IPS-NIHi7 (cell line): Measurements from ENCODE around the gene GAMT.
"Not testable (repeated sequence)": the region's sequence is repeated elsewhere in the genome, so short reads cannot be mapped to it uniquely, and the experiment has no call there.

ENCODE experiments used
- DNase-seq: peaks from one replicate; pipeline ENCODE4 v3.0.0; 2012; ENCODE audit warnings: mixed read lengths; ENCODE audit errors: extremely low spot score

The GAMT gene

GRCh38 chr19:1401138-1401888, at the start of gene GAMT:
Gene GAMT, minus strand, starts transcription at chr19:1401542. Its CDS starts 66 bp downstream, at chr19:1401476.
- peak; percentile 75 for DNase-seq

DNA sequence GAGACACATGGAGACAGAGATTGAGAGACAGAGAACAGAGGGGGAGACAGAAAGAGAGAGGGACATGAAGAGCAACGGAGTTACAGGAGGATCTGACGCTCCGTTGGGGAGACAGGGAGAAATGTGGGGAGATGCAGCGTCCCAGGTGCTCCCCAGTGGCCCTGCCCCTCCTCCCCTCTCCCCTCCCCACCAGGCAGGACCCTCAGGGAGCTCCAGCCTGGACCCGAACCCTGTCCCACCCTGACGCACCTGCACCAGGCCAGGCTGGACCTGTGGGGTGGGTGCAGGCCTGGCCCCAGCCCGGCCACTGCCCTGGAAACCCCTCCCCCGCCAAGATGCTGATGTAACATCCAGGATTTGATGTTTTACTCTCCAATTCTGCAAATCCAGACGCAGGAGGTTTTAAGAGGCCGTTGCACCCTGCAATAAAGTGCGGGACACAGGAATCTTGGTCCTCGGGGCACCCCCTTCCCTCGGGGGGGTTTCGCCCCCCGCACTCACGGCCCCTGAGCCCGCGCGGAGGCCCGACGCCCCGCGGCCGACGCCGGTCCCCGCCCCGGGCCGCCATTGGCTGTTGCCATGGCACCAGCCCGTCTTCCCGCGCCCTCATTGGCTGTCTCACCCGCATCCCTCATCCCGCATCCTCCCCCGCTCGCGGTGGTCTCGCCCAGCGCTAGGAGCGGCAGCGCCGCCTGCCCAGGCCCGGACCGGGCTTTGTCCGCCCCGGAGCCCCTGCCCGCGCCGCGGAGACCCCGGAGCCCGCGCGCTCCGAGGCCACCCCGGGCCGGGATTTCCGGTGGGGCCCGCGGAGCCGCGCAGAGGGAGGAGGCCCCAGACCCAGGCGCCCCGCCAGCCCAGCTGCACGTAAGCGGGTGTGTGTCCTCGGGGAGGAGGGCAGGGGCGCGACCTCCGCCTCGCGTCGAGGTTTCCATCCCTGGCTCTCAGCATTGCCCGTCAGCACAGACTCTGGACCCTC, 48.4 kb upstream of the GAMT start, which contains the start of gene APC2:
Gene APC2 (plus strand): TSS at position 655 of the 976 bp plus-strand sequence. CDS start 2,881 bp downstream, outside the sequence.
- peak; percentile 93 for DNase-seq

DNA sequence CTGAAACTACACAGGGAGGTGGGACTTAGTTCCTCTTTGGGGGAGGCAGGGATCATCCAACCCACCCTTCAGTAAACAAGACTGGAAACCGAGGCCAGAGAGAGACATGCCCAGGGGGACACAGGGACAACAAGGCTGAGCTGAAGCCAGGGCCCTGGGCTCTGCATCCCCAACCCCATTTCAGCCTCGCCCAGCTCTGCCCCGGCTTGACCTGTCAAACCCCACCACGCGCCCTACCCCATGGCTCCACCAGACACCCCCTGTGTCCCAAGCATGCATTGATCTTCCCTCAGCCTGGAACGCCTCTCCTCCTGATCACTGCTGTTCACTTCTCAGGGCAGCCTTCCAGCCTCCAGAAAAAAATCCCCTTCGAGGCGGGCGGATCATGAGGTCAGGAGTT, 46.6 kb upstream of the GAMT start:
- no peak for DNase-seq

- DNase-seq: no peak
Measured at GRCh38 chr19:1447504-1447903, 46.2 kb upstream of the GAMT start.

GRCh38 chr19:1446713-1447481, 45.6 kb upstream of the GAMT start:
- DNase-seq: no peak

DNA sequence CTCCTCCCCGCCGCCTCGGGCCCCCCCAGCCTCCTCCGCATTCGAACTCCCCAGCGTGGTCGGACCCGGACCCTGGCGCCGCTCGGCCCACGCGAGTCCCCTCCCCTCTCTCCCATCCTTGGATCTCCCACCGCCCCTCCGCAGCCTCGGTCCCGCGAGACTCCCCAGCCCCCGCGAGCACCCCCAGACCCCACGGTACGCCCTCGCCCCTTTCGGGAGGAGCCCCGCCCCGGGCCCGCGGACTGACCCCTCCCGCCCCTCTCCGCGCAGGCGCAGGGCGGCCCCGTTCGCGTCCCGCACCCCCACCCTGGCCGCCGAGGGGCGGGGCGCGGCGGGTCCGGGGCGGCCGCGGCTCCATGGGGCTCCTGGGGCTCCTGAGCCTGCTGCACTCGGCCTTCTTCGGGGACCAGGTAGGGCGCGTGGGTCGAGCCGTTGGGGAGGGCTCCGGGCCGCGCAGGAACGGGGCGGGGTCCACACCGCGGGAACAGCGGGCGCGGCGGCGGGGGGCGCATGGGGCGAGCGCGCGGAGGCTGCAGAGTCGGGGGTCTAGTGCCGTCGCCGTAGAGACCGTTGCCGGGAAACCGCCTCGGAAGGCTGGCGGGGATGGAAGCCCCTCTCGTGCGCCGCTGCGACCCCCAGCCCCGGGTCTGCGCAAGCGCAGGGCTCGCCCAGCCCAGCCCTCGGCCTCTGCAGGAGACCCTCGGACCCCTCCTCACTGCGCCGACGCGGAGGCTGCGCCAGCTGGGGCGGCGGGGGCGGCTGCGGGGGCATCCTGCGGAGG, 44.8 kb upstream of the GAMT start:
- DNase-seq: peak; percentile 77

DNA sequence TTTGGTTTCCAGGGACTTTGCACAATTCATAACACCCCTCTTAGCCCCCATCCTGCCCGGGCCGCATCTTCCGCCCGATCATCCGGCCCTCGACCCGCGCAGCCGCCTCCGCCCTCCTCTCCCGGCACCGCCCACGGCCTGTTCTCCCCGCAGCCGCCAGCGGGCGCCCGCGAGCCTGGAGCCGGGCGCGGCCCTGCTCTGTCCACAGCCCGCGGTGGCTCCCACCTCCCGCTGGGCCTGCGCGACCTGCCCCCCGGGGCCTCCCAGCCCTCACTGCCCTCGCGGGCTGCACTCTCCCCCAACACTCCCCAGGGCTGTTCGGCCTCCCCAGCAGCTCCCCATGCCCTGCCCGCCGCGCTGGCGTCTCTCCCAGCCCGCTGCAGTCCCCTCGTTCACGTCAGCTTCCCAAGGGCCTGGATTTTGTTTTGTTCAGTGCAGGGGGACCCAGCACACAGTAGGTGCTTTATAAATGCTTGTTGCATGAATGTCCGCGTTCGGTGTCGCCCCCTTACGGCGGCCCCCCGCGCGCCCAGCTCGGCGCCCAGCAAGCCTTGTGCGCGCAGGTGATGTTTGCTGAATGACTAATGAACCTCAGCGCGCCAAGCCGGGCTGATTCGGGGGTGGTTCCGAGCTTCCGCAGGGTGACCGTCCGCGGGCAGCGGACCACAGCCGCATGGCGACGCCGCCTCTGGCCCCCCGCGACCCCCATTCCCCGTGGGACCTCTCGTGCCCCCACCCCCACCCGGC, 44.0 kb upstream of the GAMT start:
- DNase-seq: peak; percentile 87

- no peak for DNase-seq
Measured at GRCh38 chr19:1441677-1442438, 40.5 kb upstream of the GAMT start.

GRCh38 chr19:1441022-1441426, 39.7 kb upstream of the GAMT start:
- DNase-seq: no peak

DNA sequence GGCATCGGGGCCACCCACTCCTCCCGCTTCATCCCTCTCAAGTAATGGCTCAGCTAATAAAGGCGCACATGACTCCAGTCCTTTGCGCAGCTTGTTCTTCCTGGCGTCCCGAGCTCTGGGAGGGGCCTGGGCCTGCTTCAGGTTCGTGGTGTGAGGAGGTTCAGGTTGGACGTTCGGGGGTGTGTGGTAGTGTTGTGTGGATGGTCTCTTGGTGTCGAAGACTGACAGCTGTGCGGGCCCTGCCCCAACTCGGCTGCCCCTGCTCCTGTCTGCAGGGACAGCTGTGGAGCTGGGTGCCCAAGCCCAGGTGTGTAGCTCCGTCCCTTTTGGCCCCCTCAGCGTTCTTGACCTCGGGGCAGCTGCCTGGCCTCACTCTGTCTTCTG, 39.1 kb upstream of the GAMT start:
- DNase-seq: no peak

- not testable (repeated sequence) for DNase-seq
Measured at GRCh38 chr19:1439525-1440417, 38.4 kb upstream of the GAMT start.

- DNase-seq: no peak
Measured at GRCh38 chr19:1438933-1439354, 37.6 kb upstream of the GAMT start.

- peak; percentile 94 for DNase-seq
Measured at GRCh38 chr19:1438035-1438932, 36.9 kb upstream of the GAMT start, which contains the start of gene RPS15. Gene RPS15, plus strand, starts transcription at chr19:1438396. Its CDS starts 30 bp downstream, at chr19:1438426.

DNA sequence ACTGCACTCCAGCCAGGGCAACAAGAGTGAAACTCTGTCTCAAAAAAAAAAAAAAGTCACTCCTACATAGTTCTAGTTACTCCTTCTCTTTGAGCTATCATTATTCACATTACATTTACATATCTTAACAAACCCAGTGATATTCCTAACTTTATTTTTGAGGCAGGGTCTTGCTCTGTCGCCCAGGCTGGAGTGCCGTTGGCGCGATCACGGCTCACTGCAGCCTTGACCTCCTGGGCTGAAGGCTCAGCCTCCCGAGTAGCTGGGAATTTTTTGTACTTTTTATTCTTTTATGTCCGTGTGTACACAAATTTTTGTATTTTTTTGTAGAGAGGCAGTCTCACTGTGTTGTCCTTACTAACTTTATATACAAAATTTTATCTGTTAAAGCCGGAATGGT, 36.3 kb upstream of the GAMT start:
- no peak for DNase-seq

- no peak for DNase-seq
Measured at GRCh38 chr19:1435378-1435989, 34.1 kb upstream of the GAMT start.

DNA sequence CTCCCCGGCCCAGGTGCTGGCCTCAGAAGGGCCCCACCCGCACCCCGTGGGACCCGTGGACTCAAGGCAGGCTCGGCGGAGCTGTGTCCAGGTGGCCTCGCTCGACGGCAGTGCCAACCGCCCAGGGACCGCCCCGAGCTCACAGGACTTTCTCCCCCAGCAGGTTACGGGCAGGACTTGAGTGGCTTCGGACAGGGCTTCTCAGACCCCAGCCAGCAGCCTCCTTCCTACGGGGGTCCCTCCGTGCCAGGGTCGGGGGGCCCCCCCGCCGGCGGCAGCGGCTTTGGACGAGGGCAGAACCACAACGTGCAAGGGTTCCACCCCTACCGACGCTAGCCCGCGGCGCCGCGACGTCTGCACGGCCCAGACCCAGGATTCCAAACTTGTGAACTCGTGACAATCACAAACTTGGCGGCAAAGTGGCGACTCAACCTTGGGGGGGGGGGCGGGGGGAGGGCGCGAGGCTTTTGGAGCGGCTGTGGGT, 33.3 kb upstream of the GAMT start:
- no peak for DNase-seq

DNA sequence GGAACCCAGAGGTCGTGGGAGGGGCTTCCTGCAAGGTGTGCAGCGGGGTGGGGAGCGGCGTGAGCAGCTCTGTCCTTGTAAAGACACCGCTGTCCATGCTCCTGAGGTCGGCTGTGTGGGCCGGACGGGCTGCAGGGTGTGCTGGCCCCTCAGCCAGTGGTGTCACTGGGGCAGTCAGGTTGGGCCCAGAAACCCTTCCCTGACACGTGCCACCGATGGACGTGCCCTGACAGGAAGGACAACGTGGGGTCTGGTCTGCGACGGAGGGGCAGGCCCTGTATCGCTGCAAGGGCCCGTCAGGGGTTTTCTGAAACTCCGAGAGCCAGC, 32.7 kb upstream of the GAMT start:
- DNase-seq: no peak
